Tibial nerve (tissue), 4 donors: Measurements from ENCODE around the gene CLCN2.

ENCODE experiments used
- CTCF ChIP-seq, 5 experiments: fragments of 200-600 bp in 3 of 5; fragments of 450-650 bp in 2 of 5; sonication (generic) in 3 of 5; IDR thresholded peaks; one replicate each; pipeline ENCODE4 v1.5.1; 2016 to 2019; ENCODE audit warnings: antibody characterized with exemption in 5 of 5, mild to moderate bottlenecking in 3 of 5, moderate library complexity in 2 of 5
- EP300 ChIP-seq, 2 donors: sonication (generic); formaldehyde crosslinking; IDR thresholded peaks; one replicate each; pipeline ENCODE4 v1.6.1; 2017; ENCODE audit warnings: antibody characterized with exemption in 2 of 2, mild to moderate bottlenecking in 1 of 2
- POLR2A ChIP-seq, 2 donors: fragments of 450-650 bp; IDR thresholded peaks; one replicate each; pipeline ENCODE4 v1.6.1; 2017; ENCODE audit warnings: antibody characterized with exemption in 2 of 2, mild to moderate bottlenecking in 2 of 2, moderate library complexity in 2 of 2

- TF ChIP-seq CTCF (IDR thresholded peaks at IDR 0.05) (no peak), POLR2A (IDR thresholded peaks at IDR 0.05) (no peak), EP300 (IDR thresholded peaks at IDR 0.05) (no peak)
Observed at GRCh38 chr3:184343200-184343876, 18.1 kb downstream of the CLCN2 start.
